HL-60 (cell line): ENCODE data around the gene SUZ12.

Source experiments
- DNase-seq, 2 experiments: peaks; one replicate each; pipeline ENCODE4 v3.0.0-alpha.2; 2010 to 2020; ENCODE audit warnings: low read depth in 1 of 2, low spot score in 1 of 2
- H3K27ac ChIP-seq: fragments of 250-450 bp; sonication (Bioruptor Pico); replicated peaks from 2 replicates; pipeline ENCODE4 v1.5.1; 2020; ENCODE audit warnings: mild to moderate bottlenecking, moderate library complexity
- H3K27me3 ChIP-seq: fragments of 250-450 bp; sonication (Bioruptor Pico); 2 replicates; pipeline ENCODE4 v1.5.1; 2021; ENCODE audit warnings: mild to moderate bottlenecking, moderate library complexity; ENCODE audit not compliant: insufficient read depth, poor library complexity, severe bottlenecking
- H3K4me3 ChIP-seq: replicated peaks from 2 replicates; pipeline ENCODE4 v1.5.1; 2011; ENCODE audit warnings: mild to moderate bottlenecking, control low read depth, low read length; ENCODE audit not compliant: insufficient read depth
- CTCF ChIP-seq: IDR thresholded peaks from one replicate; pipeline ENCODE4 v1.5.1; 2011; ENCODE audit warnings: low read length, control low read depth, inconsistent platforms; ENCODE audit not compliant: insufficient read depth
- GABPA ChIP-seq: IDR thresholded peaks from 2 replicates; pipeline ENCODE4 v1.6.1; 2012; ENCODE audit warnings: low read depth
- POLR2AphosphoS5 ChIP-seq: IDR thresholded peaks from 2 replicates; pipeline ENCODE4 v1.6.1; 2012; ENCODE audit warnings: low read depth
- REST ChIP-seq: IDR thresholded peaks from 2 replicates; pipeline ENCODE4 v1.6.1; 2012; ENCODE audit warnings: low read depth; ENCODE audit not compliant: insufficient replicate concordance
- SPI1 ChIP-seq: IDR thresholded peaks from 2 replicates; pipeline ENCODE4 v1.6.1; 2012; ENCODE audit warnings: low read depth, mild to moderate bottlenecking, borderline replicate concordance

SUZ12 gene

GRCh38 chr17:31903401-31903800 lies 33.4 kb upstream of the SUZ12 start:
- H3K27me3 ChIP-seq: no peaks in the 10 kb centered on the region
- no peak for DNase-seq
- no peak overlapping the region for H3K27ac ChIP-seq
- no peak overlapping the region for H3K4me3 ChIP-seq
- TF ChIP-seq POLR2AphosphoS5: no peak
- no peak for TF ChIP-seq GABPA
- TF ChIP-seq SPI1: no peak
- TF ChIP-seq REST: no peak
- TF ChIP-seq CTCF: no peak

- H3K27ac ChIP-seq: no peak overlapping the region
- no peak for TF ChIP-seq CTCF
- no peak for TF ChIP-seq GABPA
- TF ChIP-seq REST: no peak
- no peak for TF ChIP-seq POLR2AphosphoS5
- TF ChIP-seq SPI1: no peak
- no peak for DNase-seq
- no peaks in the 10 kb centered on the region for H3K27me3 ChIP-seq
- no peak overlapping the region for H3K4me3 ChIP-seq
Observed at GRCh38 chr17:31907342-31907962, 29.4 kb upstream of the SUZ12 start.

- DNase-seq: no peak
- no peak overlapping the region for H3K4me3 ChIP-seq
- H3K27me3 ChIP-seq: no peaks in the 10 kb centered on the region
- no peak overlapping the region for H3K27ac ChIP-seq
- no peak for TF ChIP-seq REST
- TF ChIP-seq GABPA: no peak
- no peak for TF ChIP-seq POLR2AphosphoS5
- TF ChIP-seq CTCF: no peak
- no peak for TF ChIP-seq SPI1
Observed at GRCh38 chr17:31908386-31908785, 28.4 kb upstream of the SUZ12 start.
